Stimulated activated CD8-positive, alpha-beta memory T cell treated with anti-CD3 and anti-CD28 coated beads, Interleukin-2, amount 100 ng/mL, for 1 hour (primary cell): ENCODE measurements around the gene TAOK3.
"Not testable (repeated sequence)": the region's sequence is repeated elsewhere in the genome, so short reads cannot be mapped to it uniquely, and the experiment has no call there.

ENCODE experiments used
- DNase-seq, 2 donors: peaks; one replicate each; pipeline ENCODE4 v3.0.0-alpha.2; 2020; ENCODE audit warnings: low read depth in 2 of 2

Gene TAOK3

DNA sequence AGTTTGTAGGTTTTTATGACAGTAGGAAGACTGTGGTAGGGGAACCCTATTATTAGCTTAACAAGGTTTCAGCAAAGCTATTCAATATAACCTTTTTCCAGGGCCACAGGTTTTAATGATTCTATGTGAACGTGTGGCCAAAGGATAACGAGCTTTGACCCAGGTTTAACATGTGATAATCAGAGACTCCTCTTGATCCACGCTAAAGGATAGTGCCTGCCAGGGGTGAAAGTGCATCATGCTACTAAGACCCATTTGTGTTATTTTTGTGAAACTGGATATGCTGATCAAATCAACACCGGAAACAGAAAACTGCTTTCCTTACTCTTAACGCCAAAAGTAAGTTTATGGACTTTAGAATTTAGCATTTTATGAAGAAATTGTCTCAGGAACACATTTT lies 909 bp upstream of the TAOK3 start:
- DNase-seq = no peak

- no peak for DNase-seq
Observed at GRCh38 chr12:118371321-118372282, 1.1 kb downstream of the TAOK3 start.

DNA sequence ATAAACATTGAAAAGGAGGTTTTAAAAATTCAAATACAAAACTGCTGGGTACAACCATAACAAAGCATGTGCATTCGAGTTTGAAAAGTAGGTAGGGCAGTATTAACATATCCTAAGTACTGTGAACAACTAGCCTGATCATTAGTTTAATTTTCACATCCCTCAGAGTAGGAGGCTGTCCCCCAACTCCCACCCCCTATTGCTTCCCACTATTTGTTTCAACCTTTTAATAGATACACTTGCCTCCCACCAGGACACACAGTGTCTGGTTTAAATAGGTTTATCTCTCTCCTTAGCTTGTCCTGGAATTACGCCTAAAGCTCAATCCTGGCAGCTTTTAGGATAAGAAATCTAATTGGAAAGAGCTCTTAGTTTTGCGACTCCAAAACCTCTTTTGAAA lies 2.1 kb downstream of the TAOK3 start:
- no peak for DNase-seq

DNA sequence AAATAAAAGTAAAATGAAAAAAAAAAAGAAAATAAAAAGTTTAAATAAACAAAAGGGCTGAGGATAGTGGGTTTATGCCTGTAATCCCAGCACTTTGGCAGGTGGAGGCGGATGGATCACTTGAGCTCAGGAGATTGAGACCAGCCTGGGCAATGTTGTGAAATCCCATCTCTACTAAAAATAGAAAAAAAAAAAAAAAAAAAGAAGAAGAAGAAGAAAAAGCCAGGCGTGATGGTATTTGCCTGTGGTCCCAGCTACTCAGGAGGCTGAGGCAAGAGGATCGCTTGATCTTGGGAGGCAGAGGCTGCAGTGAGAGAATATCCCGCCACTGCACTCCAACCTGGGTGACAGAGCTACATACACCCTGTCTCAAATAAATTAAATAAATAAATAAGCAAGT lies 3.9 kb downstream of the TAOK3 start:
- no peak for DNase-seq

DNA sequence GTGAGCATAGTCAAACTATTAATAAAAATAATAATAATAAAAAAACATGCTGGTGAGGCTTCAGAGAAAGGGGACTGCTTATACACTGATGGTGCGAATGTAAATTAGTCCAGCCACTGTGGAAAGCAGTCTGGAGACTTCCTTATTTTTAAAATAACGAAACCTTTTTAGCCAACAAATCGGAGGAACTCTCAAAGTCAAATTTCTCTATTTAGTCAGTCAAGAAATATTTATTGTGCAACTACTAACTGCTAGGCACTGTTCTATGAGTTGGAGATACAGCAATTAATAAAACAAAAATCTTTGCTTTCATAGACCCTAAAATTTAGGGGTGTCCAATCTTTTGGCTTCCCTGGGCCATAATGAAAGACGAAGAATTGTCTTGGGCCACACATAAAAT lies 10.8 kb downstream of the TAOK3 start:
- DNase-seq = no peak

- DNase-seq = no peak
Observed at GRCh38 chr12:118361092-118361404, 11.7 kb downstream of the TAOK3 start.

GRCh38 chr12:118359541-118359915 lies 13.2 kb downstream of the TAOK3 start:
- DNase-seq = no peak

DNA sequence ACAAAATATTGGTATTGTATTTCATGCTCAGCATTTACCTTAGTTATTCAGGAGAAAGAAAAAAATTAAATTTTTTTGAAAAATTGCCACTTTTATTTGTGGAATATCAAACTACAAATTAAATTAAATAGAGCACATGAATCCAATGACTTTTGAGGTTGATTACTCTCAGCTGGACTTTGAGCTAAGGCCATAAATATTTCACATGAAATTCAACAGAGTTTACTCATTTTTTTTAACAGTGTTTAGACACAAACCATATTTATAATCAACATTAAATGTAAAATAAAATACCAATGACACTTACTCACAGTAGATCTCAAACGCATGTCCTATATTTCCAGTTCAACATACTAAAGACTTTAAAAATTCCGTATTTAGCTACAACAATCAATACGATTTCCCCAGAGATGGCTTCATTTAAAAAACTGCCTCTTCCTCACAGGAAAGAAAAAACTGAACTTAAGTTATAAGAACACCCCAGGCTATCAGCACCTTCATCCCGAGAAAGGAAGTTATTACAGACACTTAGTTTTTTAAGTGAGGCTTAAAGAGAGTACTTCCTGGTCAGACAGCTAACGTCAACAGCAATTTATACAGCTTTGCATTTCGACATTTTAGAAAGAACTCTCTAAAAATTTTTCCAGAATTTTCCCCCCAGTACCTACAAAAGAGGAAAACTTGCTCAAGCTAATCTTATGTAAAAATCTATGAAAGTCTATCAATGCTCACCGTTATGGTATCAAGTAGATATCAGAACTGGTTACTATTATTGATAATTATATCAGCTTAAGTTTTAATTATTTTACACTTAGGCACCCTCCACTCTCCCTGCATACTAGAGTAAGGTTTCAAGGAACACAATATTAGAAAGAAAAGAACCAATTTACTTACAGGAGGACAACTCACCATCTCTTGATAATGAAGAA lies 13.8 kb downstream of the TAOK3 start:
- no peak for DNase-seq

GRCh38 chr12:118358008-118358359 lies 14.7 kb downstream of the TAOK3 start:
- DNase-seq = no peak

GRCh38 chr12:118357257-118358007 lies 15.3 kb downstream of the TAOK3 start:
- no peak for DNase-seq

DNA sequence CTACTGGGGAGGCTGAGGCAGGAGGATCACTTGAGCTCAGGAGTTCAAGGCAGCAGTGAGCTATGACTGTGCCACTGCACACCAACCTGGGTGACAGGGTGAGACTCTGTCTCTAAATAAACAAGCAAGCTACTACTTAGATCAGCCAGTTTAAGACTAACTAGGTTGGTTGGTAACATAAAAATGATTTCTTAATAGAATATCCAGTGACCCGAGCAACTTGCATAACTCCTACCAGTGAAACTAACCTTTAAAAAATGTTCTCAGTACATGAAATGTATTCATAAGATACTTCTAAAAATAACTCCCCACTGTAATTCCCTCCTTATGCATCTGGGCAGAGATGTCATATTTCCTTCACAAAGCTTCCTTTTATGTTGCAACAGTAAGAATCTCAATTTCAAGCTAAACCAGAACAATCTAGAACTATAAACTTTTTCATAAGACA lies 15.9 kb downstream of the TAOK3 start:
- no peak for DNase-seq

- DNase-seq = no peak
Observed at GRCh38 chr12:118355843-118356242, 16.9 kb downstream of the TAOK3 start.

- DNase-seq = no peak
Observed at GRCh38 chr12:118354903-118355302, 17.8 kb downstream of the TAOK3 start.

GRCh38 chr12:118354503-118354902 lies 18.2 kb downstream of the TAOK3 start:
- DNase-seq = not testable (repeated sequence)

DNA sequence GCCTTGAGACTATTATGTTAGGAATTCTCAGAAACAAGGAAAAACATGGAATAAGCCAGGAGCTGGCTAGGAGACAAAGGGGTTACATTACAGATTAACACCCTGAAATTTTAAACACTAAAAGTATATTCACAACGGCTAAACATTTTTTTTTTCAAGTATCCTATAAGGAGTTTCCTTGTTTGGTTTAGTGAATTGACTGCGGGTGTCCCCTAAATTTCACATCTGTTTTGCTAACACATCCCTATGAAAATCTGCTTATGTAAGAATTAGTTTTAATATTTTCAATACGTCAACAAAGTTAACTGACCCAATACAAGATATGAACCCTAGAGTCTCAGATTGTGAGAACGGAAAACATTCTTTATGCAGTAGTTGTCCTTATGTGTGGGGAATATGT lies 19.0 kb downstream of the TAOK3 start:
- DNase-seq = no peak

DNA sequence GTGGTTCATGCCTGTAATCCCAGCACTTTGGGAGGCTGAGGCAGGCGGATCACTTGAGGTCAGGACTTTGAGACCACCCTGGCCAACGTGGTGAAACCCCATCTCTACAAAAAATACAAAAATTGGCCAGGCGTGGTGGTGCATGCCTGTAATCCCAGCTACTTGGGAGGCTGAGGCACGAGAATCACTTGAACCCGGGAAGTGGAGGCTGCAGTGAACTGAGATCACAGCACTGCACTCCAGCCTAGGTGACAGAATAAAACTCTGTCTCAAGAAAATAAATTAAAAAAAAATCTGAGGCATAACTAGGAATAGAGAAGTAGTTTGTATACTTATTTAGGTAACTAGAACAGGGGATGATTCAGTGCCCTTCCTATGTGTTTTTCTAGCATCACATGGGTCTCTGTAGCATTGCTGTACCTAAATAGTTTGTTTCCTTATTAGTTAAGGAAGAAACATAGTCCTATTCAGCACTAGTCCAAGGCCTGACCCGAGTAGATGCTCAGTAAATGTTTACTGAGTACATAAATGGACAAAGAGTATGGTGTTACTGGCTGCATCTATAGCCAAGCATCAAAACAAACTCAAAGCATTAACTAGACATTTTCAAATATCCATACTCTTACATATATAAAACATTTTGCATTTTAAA lies 21.7 kb downstream of the TAOK3 start:
- DNase-seq = no peak

DNA sequence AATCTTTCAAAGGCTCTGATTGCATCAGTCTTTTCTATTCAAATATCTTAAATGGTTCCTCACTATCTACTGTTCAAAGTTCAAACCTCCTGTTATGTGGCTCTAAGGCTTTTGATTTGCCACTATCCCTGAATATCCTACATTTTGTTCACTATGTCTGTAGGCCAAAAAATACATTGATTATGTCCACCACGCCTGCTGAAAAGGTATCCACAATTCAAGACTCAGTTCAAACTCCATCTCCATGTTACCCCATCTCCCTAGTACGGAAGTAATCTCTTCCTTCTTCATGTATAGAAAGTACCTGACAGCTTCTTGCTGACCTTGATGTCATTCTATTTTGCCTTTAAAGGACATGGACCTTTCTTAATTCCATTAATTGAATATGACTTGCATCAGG lies 24.8 kb downstream of the TAOK3 start:
- DNase-seq = no peak

DNA sequence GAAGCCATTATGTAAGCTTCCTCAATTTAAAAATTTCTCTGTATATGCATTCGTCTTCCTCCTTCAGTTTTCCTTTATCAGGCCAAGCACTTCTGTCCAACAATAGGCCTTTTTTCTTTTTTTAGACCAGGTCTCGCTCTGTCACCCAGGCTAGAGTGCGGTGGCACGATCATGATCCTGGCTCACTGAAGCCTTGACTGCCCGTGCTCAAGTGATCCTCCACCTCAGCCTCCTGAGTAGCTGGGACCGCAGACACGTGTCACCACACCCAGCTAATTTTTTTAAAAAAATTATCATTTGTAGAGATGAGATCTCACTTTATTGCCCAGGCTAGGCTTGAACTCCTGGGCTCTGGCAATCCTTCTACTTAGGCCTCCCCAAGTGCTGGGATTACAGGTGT lies 25.8 kb downstream of the TAOK3 start:
- no peak for DNase-seq

GRCh38 chr12:118345355-118345754 lies 27.4 kb downstream of the TAOK3 start:
- no peak for DNase-seq

DNA sequence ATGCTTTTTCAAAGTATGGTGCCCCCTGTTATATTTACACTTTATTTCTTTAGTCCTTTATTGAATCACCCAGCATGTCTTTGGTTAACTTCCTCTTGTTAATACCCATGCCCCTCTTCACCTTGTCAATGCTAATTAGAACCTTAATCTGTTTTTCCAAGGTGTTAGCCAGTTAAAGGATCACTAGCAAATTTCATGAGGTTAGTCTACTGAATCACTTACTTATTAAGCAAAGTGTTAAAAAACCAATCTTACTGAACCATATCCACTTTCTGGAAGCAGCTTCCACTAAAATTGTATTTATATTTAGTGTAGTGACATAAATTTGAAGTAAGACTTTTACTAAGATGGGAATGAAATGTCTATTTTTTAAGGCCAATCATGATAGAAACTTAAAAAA lies 27.9 kb downstream of the TAOK3 start:
- no peak for DNase-seq

- no peak for DNase-seq
Observed at GRCh38 chr12:118342090-118342489, 30.6 kb downstream of the TAOK3 start.
